GM18867 (cell line): ENCODE measurements around the gene USF1.
"Not testable (repeated sequence)": the region's sequence is repeated elsewhere in the genome, so short reads cannot be mapped to it uniquely, and the experiment has no call there.

Source experiments
- ATAC-seq: cut with Tn5 transposase; IDR thresholded peaks from one replicate; pipeline ENCODE4 v1.9.1; 2021; ENCODE audit warnings: mild to moderate bottlenecking, moderate library complexity; ENCODE audit not compliant: unreplicated experiment

USF1 gene

GRCh38 chr1:160992036-160992435, 53.7 kb downstream of the USF1 start:
- not testable (repeated sequence) for ATAC-seq
